ENCODE results near the gene ANKRD40CL.
"Not testable (repeated sequence)": the region's sequence is repeated elsewhere in the genome, so short reads cannot be mapped to it uniquely, and the experiment has no call there.

Gene ANKRD40CL, protein sequence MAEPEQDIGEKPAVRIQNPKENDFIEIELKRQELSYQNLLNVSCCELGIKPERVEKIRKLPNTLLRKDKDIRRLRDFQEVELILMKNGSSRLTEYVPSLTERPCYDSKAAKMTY

DNA sequence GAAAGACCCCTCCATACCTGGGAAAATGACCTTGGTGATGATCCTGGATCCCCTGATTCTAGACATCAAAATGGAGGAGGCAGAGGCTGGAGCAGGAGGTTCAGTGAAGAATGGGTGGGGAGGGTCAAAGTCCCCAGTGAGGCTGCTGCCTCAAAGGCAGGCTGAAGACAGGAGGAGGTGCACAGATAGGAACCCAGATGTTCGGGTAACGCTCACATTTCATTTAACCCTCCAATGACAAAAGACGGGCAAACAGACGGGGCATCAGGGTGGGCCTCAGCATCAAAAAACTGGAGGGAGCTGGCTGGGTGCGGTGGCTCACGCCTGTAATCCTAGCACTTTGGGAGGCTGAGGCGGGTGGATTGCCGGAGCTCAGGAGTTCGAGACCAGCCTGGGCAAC, at the start of gene ANKRD40CL:
TSS of gene ANKRD40CL (minus strand) at position 73 of the 400 bp plus-strand sequence. CDS start 605 bp downstream, outside the sequence.
- Histone ChIP-seq H3K9ac (ENCODE audit: low read length) (no peak within 1 kb of the TSS), H3K4me1 (ENCODE audit: control insufficient read depth, insufficient read depth, low read length) (peaks cover 24% of the 10 kb centered on the region), H3K27me3 (ENCODE audit: control insufficient read depth, insufficient read depth, low read length) (no peaks in the 10 kb centered on the region), H3K4me3 (ENCODE audit: low read depth, low read length) (no peak within 1 kb of the TSS), H3K36me3 (ENCODE audit: control insufficient read depth, insufficient read depth, low read length) (no peaks in the 10 kb centered on the region), H3K27ac (ENCODE audit: low read depth, low read length) (no peak within 1 kb of the TSS), H3K9me3 (ENCODE audit: control insufficient read depth, insufficient read depth, low read depth, low read length) (no peaks in the 10 kb centered on the region)

DNA sequence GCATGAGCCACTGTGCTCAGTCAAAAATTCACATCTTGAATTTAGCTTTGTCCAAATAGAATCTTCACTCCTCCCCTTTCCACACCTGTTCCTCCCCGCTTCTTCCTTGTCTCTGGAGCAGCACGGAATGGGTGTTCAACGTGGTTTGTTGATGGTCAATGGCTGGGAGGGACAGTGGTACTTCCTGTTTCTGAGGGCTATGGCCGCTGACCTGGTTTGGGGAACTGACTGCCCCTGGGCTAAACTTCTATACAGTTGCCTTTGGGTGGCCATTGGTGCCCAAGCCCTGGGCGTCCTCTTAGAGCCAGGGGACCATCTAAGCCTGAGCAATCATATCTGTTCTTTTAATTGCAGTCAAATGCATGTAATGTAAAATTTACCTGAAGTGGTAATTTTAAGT, 49.0 kb upstream of the ANKRD40CL start:
- no peaks in the 10 kb centered on the region for H3K27me3 ChIP-seq (ENCODE audit: control insufficient read depth, insufficient read depth, low read length)
- peaks cover 11% of the 10 kb centered on the region for H3K4me1 ChIP-seq (ENCODE audit: control insufficient read depth, insufficient read depth, low read length)
- no peaks in the 10 kb centered on the region for H3K36me3 ChIP-seq (ENCODE audit: control insufficient read depth, insufficient read depth, low read length)
- no peak overlapping the region for H3K9ac ChIP-seq (ENCODE audit: low read length)
- no peaks in the 10 kb centered on the region for H3K9me3 ChIP-seq (ENCODE audit: control insufficient read depth, insufficient read depth, low read depth, low read length)
- no peak overlapping the region for H3K27ac ChIP-seq (ENCODE audit: low read depth, low read length)
- H3K4me3 ChIP-seq (ENCODE audit: low read depth, low read length) = no peak overlapping the region

DNA sequence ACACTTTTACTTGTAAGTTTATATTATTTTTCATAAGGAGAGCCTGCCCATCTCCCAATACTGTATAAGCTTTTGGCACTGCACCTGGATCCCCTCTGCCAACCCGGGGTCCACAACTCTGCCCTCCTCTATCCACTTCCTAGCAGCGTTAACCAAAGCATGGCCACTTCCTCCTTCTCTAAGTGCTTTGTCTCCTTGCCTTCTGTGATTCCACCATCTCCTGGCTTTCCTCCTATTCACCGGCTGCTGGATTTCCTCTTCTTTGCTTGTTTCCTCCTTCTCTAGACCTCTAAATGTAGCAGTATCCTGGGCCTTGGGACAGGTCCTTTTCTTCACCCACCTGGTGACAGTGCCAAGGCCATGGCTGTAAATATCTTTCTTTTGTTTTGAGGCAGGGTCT, 48.1 kb upstream of the ANKRD40CL start:
- H3K4me3 ChIP-seq (ENCODE audit: low read depth, low read length) = no peak overlapping the region
- no peaks in the 10 kb centered on the region for H3K9me3 ChIP-seq (ENCODE audit: control insufficient read depth, insufficient read depth, low read depth, low read length)
- no peaks in the 10 kb centered on the region for H3K36me3 ChIP-seq (ENCODE audit: control insufficient read depth, insufficient read depth, low read length)
- H3K9ac ChIP-seq (ENCODE audit: low read length) = no peak overlapping the region
- no peak overlapping the region for H3K27ac ChIP-seq (ENCODE audit: low read depth, low read length)
- no peaks in the 10 kb centered on the region for H3K27me3 ChIP-seq (ENCODE audit: control insufficient read depth, insufficient read depth, low read length)
- peaks cover 11% of the 10 kb centered on the region for H3K4me1 ChIP-seq (ENCODE audit: control insufficient read depth, insufficient read depth, low read length)

DNA sequence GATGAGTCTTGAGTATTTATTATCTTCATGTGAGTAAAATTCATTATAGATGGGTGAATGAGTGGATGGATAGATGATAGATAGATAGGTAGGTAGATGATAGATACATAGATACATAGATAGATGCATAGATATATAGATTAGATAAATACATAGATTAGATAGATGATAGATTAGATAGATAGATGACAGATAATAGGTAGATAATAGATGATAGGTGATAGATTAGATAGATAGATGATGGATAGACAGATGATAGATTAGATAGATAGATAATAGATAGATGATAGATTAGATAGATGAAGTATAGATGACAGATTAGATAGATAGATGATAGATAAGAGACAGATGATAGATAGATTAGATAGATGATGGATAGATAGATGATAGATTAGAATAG, 46.3 kb upstream of the ANKRD40CL start:
- Histone ChIP-seq H3K36me3 (ENCODE audit: control insufficient read depth, insufficient read depth, low read length) (no peaks in the 10 kb centered on the region), H3K9ac (ENCODE audit: low read length) (no peak overlapping the region), H3K4me1 (ENCODE audit: control insufficient read depth, insufficient read depth, low read length) (peaks cover 11% of the 10 kb centered on the region), H3K27me3 (ENCODE audit: control insufficient read depth, insufficient read depth, low read length) (no peaks in the 10 kb centered on the region), H3K9me3 (ENCODE audit: control insufficient read depth, insufficient read depth, low read depth, low read length) (no peaks in the 10 kb centered on the region), H3K4me3 (ENCODE audit: low read depth, low read length) (no peak overlapping the region), H3K27ac (ENCODE audit: low read depth, low read length) (no peak overlapping the region)

DNA sequence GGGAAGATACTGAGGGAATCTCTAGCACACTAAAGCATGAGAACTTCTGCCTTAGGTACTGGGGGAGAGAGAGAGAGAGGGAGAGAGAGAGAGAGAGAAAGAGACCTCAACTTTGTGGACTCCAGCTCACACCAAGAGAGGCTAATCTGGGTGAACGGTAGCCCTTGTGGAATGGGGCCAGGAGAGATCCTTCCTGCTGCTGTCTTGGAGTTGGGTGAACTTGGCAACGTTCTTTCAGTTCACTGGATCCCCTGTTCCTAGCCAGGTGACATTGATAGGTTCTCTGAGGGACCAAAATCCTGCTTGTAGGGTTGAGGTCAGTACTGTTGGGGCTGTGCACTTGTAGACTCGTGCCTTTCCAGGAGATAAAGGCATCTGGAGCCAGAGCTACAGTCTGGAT, 41.6 kb upstream of the ANKRD40CL start:
- Histone ChIP-seq H3K4me1 (ENCODE audit: control insufficient read depth, insufficient read depth, low read length) (no peaks in the 10 kb centered on the region), H3K36me3 (ENCODE audit: control insufficient read depth, insufficient read depth, low read length) (no peaks in the 10 kb centered on the region), H3K4me3 (ENCODE audit: low read depth, low read length) (no peak overlapping the region), H3K27ac (ENCODE audit: low read depth, low read length) (no peak overlapping the region), H3K9me3 (ENCODE audit: control insufficient read depth, insufficient read depth, low read depth, low read length) (no peaks in the 10 kb centered on the region), H3K9ac (ENCODE audit: low read length) (no peak overlapping the region), H3K27me3 (ENCODE audit: control insufficient read depth, insufficient read depth, low read length) (no peaks in the 10 kb centered on the region)

DNA sequence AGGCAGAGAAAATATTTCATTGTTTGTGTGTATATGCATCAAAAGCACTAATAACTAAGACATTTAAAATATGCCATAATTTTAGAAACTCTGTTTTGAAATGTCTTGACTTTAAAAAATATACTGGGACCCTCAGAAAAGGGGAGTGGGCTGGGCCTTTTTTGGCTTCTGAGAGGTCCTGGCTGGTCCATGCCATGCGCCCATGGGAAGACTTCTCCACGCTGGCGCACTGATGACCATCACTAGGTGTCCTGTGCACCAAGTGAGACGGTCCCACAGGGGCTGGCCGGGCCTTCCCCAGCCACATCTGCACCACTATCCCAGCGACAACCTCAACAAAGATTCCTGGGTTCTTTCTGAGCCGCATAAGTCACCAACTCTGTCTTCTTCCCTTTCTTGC, 41.1 kb upstream of the ANKRD40CL start:
- H3K27ac ChIP-seq (ENCODE audit: low read depth, low read length) = no peak overlapping the region
- H3K4me1 ChIP-seq (ENCODE audit: control insufficient read depth, insufficient read depth, low read length) = peaks cover 4% of the 10 kb centered on the region; the same call in 1 of the 2 replicates
- no peaks in the 10 kb centered on the region for H3K9me3 ChIP-seq (ENCODE audit: control insufficient read depth, insufficient read depth, low read depth, low read length)
- no peak overlapping the region for H3K9ac ChIP-seq (ENCODE audit: low read length)
- no peaks in the 10 kb centered on the region for H3K36me3 ChIP-seq (ENCODE audit: control insufficient read depth, insufficient read depth, low read length)
- H3K27me3 ChIP-seq (ENCODE audit: control insufficient read depth, insufficient read depth, low read length) = no peaks in the 10 kb centered on the region
- no peak overlapping the region for H3K4me3 ChIP-seq (ENCODE audit: low read depth, low read length)

DNA sequence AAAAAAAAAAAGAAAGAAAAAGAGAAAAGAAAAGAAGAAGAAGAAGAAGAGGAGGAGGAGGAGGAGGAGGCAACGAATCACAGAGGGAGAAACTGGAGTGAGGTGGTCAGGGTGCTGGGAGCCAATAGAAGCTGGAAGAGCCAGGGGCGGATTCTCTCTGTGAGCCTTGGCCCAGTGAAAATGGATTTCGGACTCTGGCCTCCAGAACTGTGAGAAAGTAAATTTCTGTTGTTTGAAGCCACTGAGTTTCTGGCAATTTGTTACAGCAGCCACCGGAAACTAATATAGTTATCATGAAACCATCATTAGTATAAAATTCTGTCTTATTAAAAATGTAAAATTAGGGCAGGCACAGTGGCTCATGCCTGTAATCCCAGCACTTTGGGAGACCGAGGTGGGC, 40.4 kb upstream of the ANKRD40CL start:
- no peaks in the 10 kb centered on the region for H3K9me3 ChIP-seq (ENCODE audit: control insufficient read depth, insufficient read depth, low read depth, low read length)
- H3K27me3 ChIP-seq (ENCODE audit: control insufficient read depth, insufficient read depth, low read length) = no peaks in the 10 kb centered on the region
- H3K4me1 ChIP-seq (ENCODE audit: control insufficient read depth, insufficient read depth, low read length) = peaks cover 5% of the 10 kb centered on the region; the same call in 1 of the 2 replicates
- H3K9ac ChIP-seq (ENCODE audit: low read length) = no peak overlapping the region
- H3K36me3 ChIP-seq (ENCODE audit: control insufficient read depth, insufficient read depth, low read length) = no peaks in the 10 kb centered on the region
- H3K4me3 ChIP-seq (ENCODE audit: low read depth, low read length) = no peak overlapping the region
- H3K27ac ChIP-seq (ENCODE audit: low read depth, low read length) = no peak overlapping the region

DNA sequence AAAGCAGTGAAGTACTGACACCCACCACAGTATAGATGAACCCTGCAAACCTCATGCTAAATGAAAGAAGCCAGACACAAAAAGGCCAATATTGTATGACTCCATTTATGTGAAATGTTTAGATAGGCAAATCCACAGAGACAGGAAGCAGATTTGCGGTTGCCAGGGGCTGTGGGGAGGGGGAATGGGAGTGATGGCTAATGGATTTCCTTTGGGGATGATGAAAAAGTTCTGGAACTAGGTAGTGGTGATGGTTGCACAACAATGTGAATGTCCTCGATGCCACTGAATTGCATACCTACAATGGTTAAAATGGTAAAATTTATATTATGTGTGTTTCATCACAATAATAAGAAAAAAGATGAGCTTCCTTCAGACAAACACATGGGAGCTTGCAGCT, 39.7 kb upstream of the ANKRD40CL start:
- Histone ChIP-seq H3K4me1 (ENCODE audit: control insufficient read depth, insufficient read depth, low read length) (peaks cover 5% of the 10 kb centered on the region; the same call in 1 of the 2 replicates), H3K9ac (ENCODE audit: low read length) (no peak overlapping the region), H3K36me3 (ENCODE audit: control insufficient read depth, insufficient read depth, low read length) (no peaks in the 10 kb centered on the region), H3K27ac (ENCODE audit: low read depth, low read length) (no peak overlapping the region), H3K4me3 (ENCODE audit: low read depth, low read length) (no peak overlapping the region), H3K27me3 (ENCODE audit: control insufficient read depth, insufficient read depth, low read length) (no peaks in the 10 kb centered on the region), H3K9me3 (ENCODE audit: control insufficient read depth, insufficient read depth, low read depth, low read length) (no peaks in the 10 kb centered on the region)

DNA sequence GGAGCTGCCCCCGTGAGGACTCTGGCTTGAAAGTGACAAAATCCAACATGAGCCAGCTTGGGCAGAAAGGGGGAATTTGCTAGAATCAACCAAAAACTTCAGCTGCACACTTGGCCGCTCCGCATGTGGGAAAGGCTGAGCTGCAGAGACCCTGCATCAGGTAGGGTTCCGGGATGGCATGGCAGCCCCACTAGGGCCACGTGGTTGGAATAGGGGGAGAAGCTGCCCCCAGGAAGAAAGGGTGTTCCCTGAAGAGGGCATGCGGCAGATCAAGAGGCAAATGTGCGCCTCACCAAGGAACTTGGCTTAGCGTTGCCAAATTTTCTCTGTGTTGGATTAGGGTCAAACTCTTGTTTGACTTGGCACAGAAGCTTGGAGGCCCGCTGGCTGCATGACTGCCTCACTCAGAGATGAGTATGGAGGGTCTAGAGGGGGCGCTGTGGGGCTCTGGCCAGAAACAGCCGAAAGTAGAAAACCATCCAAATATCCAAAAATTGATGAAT, 38.9 kb upstream of the ANKRD40CL start:
- Histone ChIP-seq H3K27me3 (ENCODE audit: control insufficient read depth, insufficient read depth, low read length) (no peaks in the 10 kb centered on the region), H3K27ac (ENCODE audit: low read depth, low read length) (no peak overlapping the region), H3K4me1 (ENCODE audit: control insufficient read depth, insufficient read depth, low read length) (peaks cover 5% of the 10 kb centered on the region; the same call in 1 of the 2 replicates), H3K4me3 (ENCODE audit: low read depth, low read length) (no peak overlapping the region), H3K36me3 (ENCODE audit: control insufficient read depth, insufficient read depth, low read length) (no peaks in the 10 kb centered on the region), H3K9ac (ENCODE audit: low read length) (no peak overlapping the region), H3K9me3 (ENCODE audit: control insufficient read depth, insufficient read depth, low read depth, low read length) (no peaks in the 10 kb centered on the region)

DNA sequence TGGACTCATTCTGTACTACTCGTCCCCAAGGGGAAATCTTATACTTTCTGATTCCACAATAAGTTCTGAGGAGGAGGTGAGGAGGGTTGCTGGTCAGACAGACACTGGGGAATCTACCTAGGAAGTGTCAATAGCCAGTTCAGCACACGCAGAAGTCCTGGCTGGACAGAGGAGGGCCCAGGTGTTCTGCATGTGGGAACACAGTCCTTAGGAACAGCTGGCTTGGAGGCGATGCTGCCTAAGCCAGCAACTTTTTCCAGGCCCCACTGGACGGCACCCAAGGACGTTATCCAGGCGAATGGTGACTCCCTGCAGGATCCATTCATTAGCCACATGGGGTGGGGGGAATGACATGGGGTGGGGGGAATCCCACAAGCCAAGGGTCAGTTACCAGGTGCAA, 38.2 kb upstream of the ANKRD40CL start:
- Histone ChIP-seq H3K9ac (ENCODE audit: low read length) (no peak overlapping the region), H3K27ac (ENCODE audit: low read depth, low read length) (no peak overlapping the region), H3K27me3 (ENCODE audit: control insufficient read depth, insufficient read depth, low read length) (no peaks in the 10 kb centered on the region), H3K36me3 (ENCODE audit: control insufficient read depth, insufficient read depth, low read length) (no peaks in the 10 kb centered on the region), H3K4me3 (ENCODE audit: low read depth, low read length) (no peak overlapping the region), H3K4me1 (ENCODE audit: control insufficient read depth, insufficient read depth, low read length) (peaks cover 5% of the 10 kb centered on the region; the same call in 1 of the 2 replicates), H3K9me3 (ENCODE audit: control insufficient read depth, insufficient read depth, low read depth, low read length) (no peaks in the 10 kb centered on the region)

DNA sequence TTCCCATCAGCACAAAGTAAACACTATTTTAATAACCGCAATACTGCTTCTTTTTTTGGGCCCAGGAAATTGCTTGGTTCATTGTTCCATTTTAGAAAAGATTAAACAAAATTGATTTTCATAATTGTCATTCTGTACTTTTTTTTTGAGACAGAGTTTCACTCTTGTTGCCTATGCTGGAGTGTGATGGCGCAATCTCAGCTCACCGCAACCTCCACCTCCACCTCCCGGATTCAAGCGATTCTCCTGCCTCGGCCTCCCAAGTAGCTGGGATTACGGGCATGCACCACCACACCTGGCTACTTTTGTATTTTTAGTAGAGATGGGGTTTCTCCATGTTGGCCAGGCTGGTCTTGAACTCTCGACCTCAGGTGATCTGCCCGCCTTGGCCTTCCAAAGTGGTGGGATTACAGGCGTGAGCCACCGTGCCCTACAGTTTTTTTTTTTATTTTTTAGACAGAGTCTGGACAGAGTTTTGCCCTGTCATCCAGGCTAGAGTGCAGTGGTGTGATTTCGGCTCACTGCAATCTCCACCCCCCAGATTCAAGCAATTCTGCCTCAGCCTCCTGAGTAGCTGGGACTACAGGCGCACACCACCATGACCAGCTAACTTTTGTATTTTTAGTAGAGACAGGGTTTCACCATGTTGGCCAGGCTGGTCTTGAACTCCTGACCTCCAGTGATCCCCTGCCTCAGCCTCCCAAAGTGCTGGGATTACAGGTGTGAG, 37.6 kb upstream of the ANKRD40CL start:
- H3K27ac ChIP-seq (ENCODE audit: low read depth, low read length); H3K27me3 ChIP-seq (ENCODE audit: control insufficient read depth, insufficient read depth, low read length); H3K4me3 ChIP-seq (ENCODE audit: low read depth, low read length); H3K9ac ChIP-seq (ENCODE audit: low read length); H3K36me3 ChIP-seq (ENCODE audit: control insufficient read depth, insufficient read depth, low read length); H3K9me3 ChIP-seq (ENCODE audit: control insufficient read depth, insufficient read depth, low read depth, low read length); H3K4me1 ChIP-seq (ENCODE audit: control insufficient read depth, insufficient read depth, low read length): not testable (repeated sequence)

Measured in HUES6 (cell line).